GM13977 (cell line): ENCODE measurements around the gene EEF2K.

Experiments used
- DNase-seq: peaks from one replicate; pipeline ENCODE4 v3.0.0; 2012; ENCODE audit warnings: low spot score
- in situ Hi-C: fragments of 300-500 bp; cut with MboI; formaldehyde crosslinking; loops from one replicate; pipeline ENCODE4 v1.12.0; 2022; ENCODE audit warnings: low sequenced_read_pairs, low pct_unique_long_range_greater_than_20kb, mixed read lengths, inconsistent platforms; ENCODE audit not compliant: unreplicated experiment
- TF ChIP-seq, protein P1 (sequence below): IDR thresholded peaks from 2 replicates; pipeline ENCODE4 v1.5.1; 2012; ENCODE audit warnings: mild to moderate bottlenecking, control low read depth; ENCODE audit not compliant: insufficient read depth; ENCODE audit errors: extremely low read depth, missing control alignments

The EEF2K gene

DNA sequence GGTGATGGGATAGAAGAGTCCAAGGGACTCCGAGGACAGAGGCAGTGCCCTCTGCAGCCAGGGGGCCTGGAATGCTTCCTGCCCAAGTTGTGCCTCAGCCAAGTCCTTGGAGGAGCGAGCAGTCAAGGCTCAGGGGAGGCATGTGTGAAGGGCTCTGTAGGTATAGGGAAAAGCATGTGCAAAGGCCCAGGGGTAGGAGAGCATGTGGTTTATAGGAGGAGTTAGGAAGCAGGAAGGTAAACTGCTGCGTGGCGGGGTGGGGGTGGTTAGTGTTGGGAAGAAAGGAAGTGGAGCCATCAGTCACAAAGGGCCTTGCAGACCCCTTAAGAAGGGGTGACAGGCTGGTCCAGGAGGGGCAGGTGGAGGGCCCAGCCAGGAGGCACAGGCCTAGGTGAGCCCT lies 98.3 kb downstream of the EEF2K start:
- in situ Hi-C loops, result no loop called here
- TF ChIP-seq, protein P1, sequence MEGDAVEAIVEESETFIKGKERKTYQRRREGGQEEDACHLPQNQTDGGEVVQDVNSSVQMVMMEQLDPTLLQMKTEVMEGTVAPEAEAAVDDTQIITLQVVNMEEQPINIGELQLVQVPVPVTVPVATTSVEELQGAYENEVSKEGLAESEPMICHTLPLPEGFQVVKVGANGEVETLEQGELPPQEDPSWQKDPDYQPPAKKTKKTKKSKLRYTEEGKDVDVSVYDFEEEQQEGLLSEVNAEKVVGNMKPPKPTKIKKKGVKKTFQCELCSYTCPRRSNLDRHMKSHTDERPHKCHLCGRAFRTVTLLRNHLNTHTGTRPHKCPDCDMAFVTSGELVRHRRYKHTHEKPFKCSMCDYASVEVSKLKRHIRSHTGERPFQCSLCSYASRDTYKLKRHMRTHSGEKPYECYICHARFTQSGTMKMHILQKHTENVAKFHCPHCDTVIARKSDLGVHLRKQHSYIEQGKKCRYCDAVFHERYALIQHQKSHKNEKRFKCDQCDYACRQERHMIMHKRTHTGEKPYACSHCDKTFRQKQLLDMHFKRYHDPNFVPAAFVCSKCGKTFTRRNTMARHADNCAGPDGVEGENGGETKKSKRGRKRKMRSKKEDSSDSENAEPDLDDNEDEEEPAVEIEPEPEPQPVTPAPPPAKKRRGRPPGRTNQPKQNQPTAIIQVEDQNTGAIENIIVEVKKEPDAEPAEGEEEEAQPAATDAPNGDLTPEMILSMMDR, result no peak
- no peak for DNase-seq

DNA sequence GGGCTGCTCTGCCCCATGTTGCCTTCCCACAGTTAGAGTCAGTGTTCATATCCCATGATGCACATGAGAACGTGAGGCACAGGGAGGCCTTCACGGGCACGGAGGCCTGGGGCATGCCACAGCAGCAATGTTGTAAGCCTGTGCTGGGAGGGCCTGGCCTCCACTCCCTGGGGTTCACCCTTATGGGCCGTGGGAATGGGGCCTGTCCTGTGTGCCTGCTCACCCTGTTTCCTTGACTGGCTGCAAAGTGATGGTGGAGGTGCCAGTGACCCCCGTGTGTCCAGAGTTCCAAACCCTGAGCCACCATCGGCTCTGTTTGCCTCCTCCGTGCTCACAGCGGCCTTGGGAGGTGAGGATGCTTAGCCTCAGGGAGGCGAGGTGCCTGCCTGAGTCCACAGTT lies 100.7 kb downstream of the EEF2K start:
- no peak for DNase-seq
- TF ChIP-seq, protein P1, result no peak
- in situ Hi-C loops, result no loop called here

DNA sequence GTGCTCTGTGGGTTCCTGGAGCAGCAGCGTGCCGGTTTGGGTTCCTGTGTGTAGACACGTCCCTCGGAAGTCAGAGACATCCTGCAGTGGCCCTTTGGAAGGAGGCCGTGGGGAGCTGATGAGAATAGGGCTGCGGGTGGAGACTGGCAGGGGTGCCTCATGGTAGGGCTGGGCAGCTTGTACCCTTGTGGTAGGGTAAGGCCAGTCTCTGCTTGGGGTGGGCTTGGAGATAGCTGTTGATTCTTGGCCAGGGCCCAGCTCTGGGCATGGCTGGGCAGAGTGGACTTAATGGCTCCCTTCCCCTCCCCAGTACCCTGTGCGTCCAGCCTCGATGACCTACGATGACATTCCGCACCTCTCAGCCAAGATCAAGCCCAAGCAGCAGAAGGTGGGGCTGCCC lies 101.8 kb downstream of the EEF2K start:
- in situ Hi-C loops, result no loop called here
- DNase-seq, result no peak
- TF ChIP-seq, protein P1, result no peak

DNA sequence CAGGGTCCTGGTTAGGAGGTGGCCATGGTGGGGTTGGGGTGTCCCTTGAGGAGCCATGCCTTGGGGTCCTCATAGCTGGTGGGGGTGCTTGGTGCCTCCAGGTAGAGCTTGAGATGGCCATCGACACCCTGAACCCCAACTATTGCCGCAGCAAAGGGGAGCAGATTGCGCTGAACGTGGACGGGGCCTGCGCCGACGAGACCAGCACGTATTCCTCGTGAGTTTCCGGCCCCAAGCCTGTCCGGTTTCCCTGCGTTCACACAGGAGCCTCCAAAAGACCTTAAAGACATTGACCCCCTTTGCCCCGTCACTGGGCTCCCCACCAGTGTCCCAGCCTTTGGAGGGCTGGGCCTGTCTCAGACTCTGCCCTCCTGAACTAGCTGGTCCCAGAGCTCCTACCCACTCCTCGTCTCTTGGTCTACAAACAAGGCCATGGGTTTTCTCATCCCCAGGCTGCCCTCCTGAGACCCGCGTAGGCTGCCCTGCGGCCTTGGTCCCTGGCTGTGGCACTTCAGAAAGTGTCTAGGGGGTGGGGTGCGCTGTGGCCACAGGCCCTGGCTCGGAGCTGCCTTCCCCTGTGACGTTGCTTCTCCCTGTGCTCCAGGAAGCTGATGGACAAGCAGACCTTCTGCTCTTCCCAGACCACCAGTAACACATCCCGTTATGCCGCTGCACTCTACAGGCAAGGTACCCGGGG lies 102.9 kb downstream of the EEF2K start:
- in situ Hi-C loops, result no loop called here
- DNase-seq, result no peak
- TF ChIP-seq, protein P1, result no peak

DNA sequence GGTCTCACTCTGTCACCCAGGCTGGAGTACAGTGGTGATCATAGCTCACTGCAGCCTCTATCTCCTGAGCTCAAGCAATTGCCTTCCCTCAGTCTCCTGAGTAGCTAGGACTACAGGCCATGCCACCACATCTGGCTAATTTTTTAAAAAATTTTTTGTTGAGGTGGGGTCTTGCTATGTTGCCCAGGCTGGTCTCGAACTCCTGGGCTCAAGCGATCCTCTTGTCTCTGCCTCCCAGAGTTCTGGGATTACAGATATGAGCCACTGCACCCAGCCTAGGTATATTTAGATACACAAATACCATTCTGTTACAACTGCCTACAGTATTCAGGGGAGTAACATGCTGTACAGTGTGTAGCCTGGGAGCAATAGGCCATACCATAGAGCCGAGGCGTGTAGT lies 105.4 kb downstream of the EEF2K start:
- no peak for DNase-seq
- TF ChIP-seq, protein P1, result no peak
- in situ Hi-C loops, result no loop called here

DNA sequence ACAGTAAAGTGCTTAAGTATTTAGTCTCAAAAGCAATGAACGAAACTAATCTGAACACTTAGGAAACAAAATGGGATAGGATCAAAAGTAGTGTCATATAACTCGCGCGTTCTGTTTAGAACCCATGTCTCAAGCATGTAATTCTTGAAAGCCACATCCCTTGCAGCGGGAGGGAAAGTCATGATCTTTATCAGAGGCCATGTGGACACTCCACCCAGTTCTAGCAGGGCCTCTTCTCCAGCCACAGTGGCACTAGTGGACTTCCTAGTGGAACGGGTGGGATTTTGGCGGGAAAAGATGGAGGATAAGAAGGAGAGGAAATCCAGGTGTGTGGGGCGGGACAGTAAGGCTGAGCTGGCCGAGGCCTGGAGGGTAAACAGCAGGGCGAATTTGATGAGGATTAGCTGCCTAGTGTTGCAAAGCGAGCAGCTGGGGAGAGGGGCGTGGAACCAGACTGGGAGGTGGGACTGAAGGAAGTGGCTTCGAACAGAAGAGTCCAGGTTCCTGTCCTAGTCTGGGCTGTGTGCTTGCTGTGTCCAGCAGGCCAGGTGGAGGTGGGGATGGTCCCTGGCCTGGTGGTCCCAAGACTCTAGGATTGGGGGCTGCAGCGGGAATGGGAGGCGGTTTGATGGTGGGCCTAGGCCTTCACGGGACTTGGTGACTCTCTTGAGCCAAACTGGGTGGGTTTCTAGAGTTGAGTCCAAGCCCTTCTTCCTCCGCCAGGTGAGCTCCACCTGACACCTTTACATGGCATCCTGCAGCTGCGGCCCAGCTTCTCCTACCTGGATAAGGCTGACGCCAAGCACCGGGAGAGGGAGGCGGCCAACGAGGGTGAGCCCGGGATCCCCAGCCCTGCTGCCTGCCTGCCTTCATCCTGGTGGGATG lies 107.1 kb downstream of the EEF2K start:
- TF ChIP-seq, protein P1, result no peak
- in situ Hi-C loops, result no loop called here
- DNase-seq, result no peak
